22Rv1 (cell line): Measurements from ENCODE around the gene CTCFL.

Experiments used
- ZFX ChIP-seq: fragments of 450-650 bp; IDR thresholded peaks from 2 replicates; pipeline ENCODE4 v1.6.1; 2017; ENCODE audit warnings: antibody characterized with exemption, borderline replicate concordance
- TF ChIP-seq, protein P1 (sequence below): fragments of 450-650 bp; IDR thresholded peaks from 2 replicates; pipeline ENCODE4 v1.5.1; 2017; ENCODE audit warnings: mild to moderate bottlenecking

- TF ChIP-seq, protein P1, sequence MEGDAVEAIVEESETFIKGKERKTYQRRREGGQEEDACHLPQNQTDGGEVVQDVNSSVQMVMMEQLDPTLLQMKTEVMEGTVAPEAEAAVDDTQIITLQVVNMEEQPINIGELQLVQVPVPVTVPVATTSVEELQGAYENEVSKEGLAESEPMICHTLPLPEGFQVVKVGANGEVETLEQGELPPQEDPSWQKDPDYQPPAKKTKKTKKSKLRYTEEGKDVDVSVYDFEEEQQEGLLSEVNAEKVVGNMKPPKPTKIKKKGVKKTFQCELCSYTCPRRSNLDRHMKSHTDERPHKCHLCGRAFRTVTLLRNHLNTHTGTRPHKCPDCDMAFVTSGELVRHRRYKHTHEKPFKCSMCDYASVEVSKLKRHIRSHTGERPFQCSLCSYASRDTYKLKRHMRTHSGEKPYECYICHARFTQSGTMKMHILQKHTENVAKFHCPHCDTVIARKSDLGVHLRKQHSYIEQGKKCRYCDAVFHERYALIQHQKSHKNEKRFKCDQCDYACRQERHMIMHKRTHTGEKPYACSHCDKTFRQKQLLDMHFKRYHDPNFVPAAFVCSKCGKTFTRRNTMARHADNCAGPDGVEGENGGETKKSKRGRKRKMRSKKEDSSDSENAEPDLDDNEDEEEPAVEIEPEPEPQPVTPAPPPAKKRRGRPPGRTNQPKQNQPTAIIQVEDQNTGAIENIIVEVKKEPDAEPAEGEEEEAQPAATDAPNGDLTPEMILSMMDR: no peak
- no peak for TF ChIP-seq ZFX
Observed at GRCh38 chr20:57450931-57451330, 74.0 kb downstream of the CTCFL start.
